ENCODE data around the gene NUP93. TPM values are rescaled to one million over a fixed set of nuclear protein-coding genes. Genes with fewer than 3 reads are reported as not detected.
"Not testable (repeated sequence)": the region's sequence is repeated elsewhere in the genome, so short reads cannot be mapped to it uniquely, and the experiment has no call there.

NUP93 gene
- polyA plus RNA-seq, 3 donors from 2014 or later: 57.1 to 91.4 (median 68.3) TPM

- peaks cover 0 to 5% (median 0%) of the 10 kb centered on the region in 3 donors for H3K27me3 Mint-ChIP-seq (ENCODE audit: low read depth in 3 of 3)
- H3K9me3 Mint-ChIP-seq: no peaks in the 10 kb centered on the region
- no peak overlapping the region for H3K4me3 Mint-ChIP-seq
- H3K36me3 Mint-ChIP-seq: peaks cover 0 to 6% (median 6%) of the 10 kb centered on the region in 3 donors
- H3K4me1 Mint-ChIP-seq: peaks cover 15 to 43% of the 10 kb centered on the region in 2 donors
- DNase-seq: no peak
- no peak overlapping the region for H3K27ac Mint-ChIP-seq
Observed at GRCh38 chr16:56781528-56781961, 51.6 kb downstream of the NUP93 start.

- DNase-seq: no peak
- H3K36me3 Mint-ChIP-seq: peaks cover 0 to 2% (median 0%) of the 10 kb centered on the region in 3 donors
- H3K4me3 Mint-ChIP-seq: no peak overlapping the region
- H3K9me3 Mint-ChIP-seq: no peaks in the 10 kb centered on the region
- peaks cover 0 to 3% (median 0%) of the 10 kb centered on the region in 3 donors for H3K27me3 Mint-ChIP-seq (ENCODE audit: low read depth in 3 of 3)
- peaks cover 15 to 43% of the 10 kb centered on the region in 2 donors for H3K4me1 Mint-ChIP-seq
- no peak overlapping the region for H3K27ac Mint-ChIP-seq
Observed at GRCh38 chr16:56783344-56783743, 53.4 kb downstream of the NUP93 start.

GRCh38 chr16:56785317-56785716 lies 55.4 kb downstream of the NUP93 start:
- no peak for DNase-seq
- H3K36me3 Mint-ChIP-seq: no peaks in the 10 kb centered on the region
- peaks cover 0 to 3% (median 0%) of the 10 kb centered on the region in 3 donors for H3K27me3 Mint-ChIP-seq (ENCODE audit: low read depth in 3 of 3)
- no peak overlapping the region for H3K27ac Mint-ChIP-seq
- H3K9me3 Mint-ChIP-seq: no peaks in the 10 kb centered on the region
- H3K4me3 Mint-ChIP-seq: no peak overlapping the region
- H3K4me1 Mint-ChIP-seq: peaks cover 10 to 34% of the 10 kb centered on the region in 2 donors

GRCh38 chr16:56787167-56787566 lies 57.2 kb downstream of the NUP93 start:
- DNase-seq: no peak
- no peaks in the 10 kb centered on the region for H3K9me3 Mint-ChIP-seq
- peaks cover 0 to 15% of the 10 kb centered on the region in 2 donors for H3K4me1 Mint-ChIP-seq
- H3K27ac Mint-ChIP-seq: peak overlapping the region in 1 of 6 donors; percentile 65
- peaks cover 0 to 2% (median 2%) of the 10 kb centered on the region in 3 donors for H3K27me3 Mint-ChIP-seq (ENCODE audit: low read depth in 3 of 3)
- H3K4me3 Mint-ChIP-seq: no peak overlapping the region
- H3K36me3 Mint-ChIP-seq: no peaks in the 10 kb centered on the region

GRCh38 chr16:56788435-56788834 lies 58.5 kb downstream of the NUP93 start:
- H3K4me3 Mint-ChIP-seq: no peak overlapping the region
- H3K27ac Mint-ChIP-seq: no peak overlapping the region
- peaks cover 0 to 3% (median 2%) of the 10 kb centered on the region in 3 donors for H3K27me3 Mint-ChIP-seq (ENCODE audit: low read depth in 3 of 3)
- no peak for DNase-seq
- H3K4me1 Mint-ChIP-seq: peaks cover 0 to 10% of the 10 kb centered on the region in 2 donors
- H3K36me3 Mint-ChIP-seq: no peaks in the 10 kb centered on the region
- H3K9me3 Mint-ChIP-seq: no peaks in the 10 kb centered on the region

GRCh38 chr16:56789360-56789759 lies 59.4 kb downstream of the NUP93 start:
- Mint-ChIP-seq H3K4me3 (no peak overlapping the region), H3K27me3 (ENCODE audit: low read depth in 3 of 3) (peaks cover 0 to 3% (median 2%) of the 10 kb centered on the region in 3 donors)

GRCh38 chr16:56792967-56793366 lies 63.0 kb downstream of the NUP93 start:
- H3K9me3 Mint-ChIP-seq: no peaks in the 10 kb centered on the region
- DNase-seq: no peak

More at GRCh38 chr16:56789360-56789759, 59.4 kb downstream of the NUP93 start:
- H3K9me3 Mint-ChIP-seq: no peaks in the 10 kb centered on the region
- no peak for DNase-seq
- no peak overlapping the region for H3K27ac Mint-ChIP-seq
- peaks cover 0 to 12% of the 10 kb centered on the region in 2 donors for H3K4me1 Mint-ChIP-seq
- no peaks in the 10 kb centered on the region for H3K36me3 Mint-ChIP-seq

GRCh38 chr16:56793492-56793891 lies 63.6 kb downstream of the NUP93 start:
- peaks cover 0 to 12% of the 10 kb centered on the region in 2 donors for H3K4me1 Mint-ChIP-seq
- H3K4me3 Mint-ChIP-seq: no peak overlapping the region
- H3K27ac Mint-ChIP-seq: no peak overlapping the region
- no peaks in the 10 kb centered on the region for H3K9me3 Mint-ChIP-seq
- peaks cover 0 to 3% (median 2%) of the 10 kb centered on the region in 3 donors for H3K27me3 Mint-ChIP-seq (ENCODE audit: low read depth in 3 of 3)
- H3K36me3 Mint-ChIP-seq: peaks cover 0 to 6% (median 6%) of the 10 kb centered on the region in 3 donors
- DNase-seq: peak in 1 of 3 donors; percentile 9

More at GRCh38 chr16:56792967-56793366, 63.0 kb downstream of the NUP93 start:
- Mint-ChIP-seq H3K27ac (no peak overlapping the region), H3K27me3 (ENCODE audit: low read depth in 3 of 3) (peaks cover 0 to 3% (median 2%) of the 10 kb centered on the region in 3 donors), H3K4me3 (no peak overlapping the region), H3K4me1 (peaks cover 0 to 12% of the 10 kb centered on the region in 2 donors), H3K36me3 (peaks cover 0 to 1% (median under 1%) of the 10 kb centered on the region in 3 donors)

GRCh38 chr16:56795011-56795410 lies 65.1 kb downstream of the NUP93 start:
- H3K27me3 Mint-ChIP-seq (ENCODE audit: low read depth in 3 of 3): peaks cover 0 to 3% (median 2%) of the 10 kb centered on the region in 3 donors
- peaks cover 0 to 7% (median 7%) of the 10 kb centered on the region in 3 donors for H3K36me3 Mint-ChIP-seq
- H3K27ac Mint-ChIP-seq: peak overlapping the region in 1 of 6 donors; percentile 24
- H3K9me3 Mint-ChIP-seq: no peaks in the 10 kb centered on the region
- peaks cover 0 to 12% of the 10 kb centered on the region in 2 donors for H3K4me1 Mint-ChIP-seq
- no peak overlapping the region for H3K4me3 Mint-ChIP-seq
- DNase-seq: no peak

- Mint-ChIP-seq H3K4me1 (peaks cover 0 to 12% of the 10 kb centered on the region in 2 donors), H3K36me3 (peaks cover 0 to 11% (median 7%) of the 10 kb centered on the region in 3 donors), H3K27ac (peak overlapping the region in 1 of 6 donors; percentile 7)
- H3K27me3 Mint-ChIP-seq (ENCODE audit: low read depth in 3 of 3); H3K4me3 Mint-ChIP-seq; H3K9me3 Mint-ChIP-seq; DNase-seq: not testable (repeated sequence)
Observed at GRCh38 chr16:56797038-56797437, 67.1 kb downstream of the NUP93 start.

GRCh38 chr16:56797861-56798260 lies 67.9 kb downstream of the NUP93 start:
- no peak overlapping the region for H3K4me3 Mint-ChIP-seq
- peaks cover 0 to 11% (median 7%) of the 10 kb centered on the region in 3 donors for H3K36me3 Mint-ChIP-seq
- no peaks in the 10 kb centered on the region for H3K9me3 Mint-ChIP-seq
- peaks cover 0 to 10% of the 10 kb centered on the region in 2 donors for H3K4me1 Mint-ChIP-seq
- DNase-seq: no peak
- H3K27ac Mint-ChIP-seq: no peak overlapping the region
- H3K27me3 Mint-ChIP-seq (ENCODE audit: low read depth in 3 of 3): no peaks in the 10 kb centered on the region

GRCh38 chr16:56798955-56799354 lies 69.0 kb downstream of the NUP93 start:
- Mint-ChIP-seq H3K36me3 (peaks cover 0 to 11% (median 7%) of the 10 kb centered on the region in 3 donors), H3K27me3 (ENCODE audit: low read depth in 3 of 3) (peaks cover 0 to 2% (median 0%) of the 10 kb centered on the region in 3 donors), H3K9me3 (no peaks in the 10 kb centered on the region), H3K27ac (no peak overlapping the region), H3K4me1 (no peaks in the 10 kb centered on the region), H3K4me3 (no peak overlapping the region)
- no peak for DNase-seq

- Mint-ChIP-seq H3K36me3 (peaks cover 0 to 11% (median 7%) of the 10 kb centered on the region in 3 donors), H3K9me3 (no peaks in the 10 kb centered on the region), H3K4me1 (no peaks in the 10 kb centered on the region), H3K4me3 (no peak overlapping the region), H3K27me3 (ENCODE audit: low read depth in 3 of 3) (peaks cover 0 to 2% (median 1%) of the 10 kb centered on the region in 3 donors), H3K27ac (no peak overlapping the region)
- DNase-seq: no peak
Observed at GRCh38 chr16:56800355-56800754, 70.4 kb downstream of the NUP93 start.

GRCh38 chr16:56801762-56802161 lies 71.8 kb downstream of the NUP93 start:
- DNase-seq: no peak
- no peaks in the 10 kb centered on the region for H3K4me1 Mint-ChIP-seq
- peaks cover 0 to 2% (median 1%) of the 10 kb centered on the region in 3 donors for H3K27me3 Mint-ChIP-seq (ENCODE audit: low read depth in 3 of 3)
- H3K27ac Mint-ChIP-seq: no peak overlapping the region
- H3K4me3 Mint-ChIP-seq: no peak overlapping the region
- no peaks in the 10 kb centered on the region for H3K9me3 Mint-ChIP-seq
- H3K36me3 Mint-ChIP-seq: peaks cover 7 to 24% (median 16%) of the 10 kb centered on the region in 3 donors

All from immature natural killer cell (primary cell).